H9 (cell line): ENCODE results near the gene RAB17. TPM values are rescaled to one million over a fixed set of nuclear protein-coding genes. Genes with fewer than 3 reads are reported as not detected.

ENCODE experiments used
- DNase-seq: peaks from one replicate; pipeline ENCODE4 v3.0.0-alpha.2; 2017
- H2AFZ ChIP-seq: one replicate; pipeline ENCODE4 v1.6.1; 2013; ENCODE audit warnings: mild to moderate bottlenecking, low read length, control low read depth, moderate library complexity
- H2AK5ac ChIP-seq: 2 replicates; pipeline ENCODE4 v1.6.1; 2013; ENCODE audit warnings: low read length, control low read depth, mixed read lengths; ENCODE audit not compliant: insufficient read length
- H2BK120ac ChIP-seq: one replicate; pipeline ENCODE4 v1.6.1; 2013; ENCODE audit warnings: low read depth, mild to moderate bottlenecking, low read length, control low read depth, inconsistent platforms; ENCODE audit not compliant: poor library complexity, severe bottlenecking
- H2BK12ac ChIP-seq: 2 replicates; pipeline ENCODE4 v1.6.1; 2013; ENCODE audit warnings: low read length, control low read depth, mixed read lengths, low read depth; ENCODE audit not compliant: insufficient read length
- H2BK15ac ChIP-seq: 2 replicates; pipeline ENCODE4 v1.6.1; 2013; ENCODE audit warnings: low read depth, low read length, control low read depth
- H2BK20ac ChIP-seq: one replicate; pipeline ENCODE4 v1.6.1; 2013; ENCODE audit warnings: low read depth, mild to moderate bottlenecking, low read length, control low read depth, inconsistent platforms; ENCODE audit not compliant: poor library complexity, severe bottlenecking
- H2BK5ac ChIP-seq: 2 replicates; pipeline ENCODE4 v1.6.1; 2013; ENCODE audit warnings: low read length, control low read depth, mixed read lengths; ENCODE audit not compliant: insufficient read length
- H3K14ac ChIP-seq: 2 replicates; pipeline ENCODE4 v1.6.1; 2013; ENCODE audit warnings: low read length, control low read depth; ENCODE audit not compliant: insufficient read depth
- H3K18ac ChIP-seq: 2 replicates; pipeline ENCODE4 v1.6.1; 2013; ENCODE audit warnings: low read depth, mild to moderate bottlenecking, mixed read lengths, low read length, control low read depth; ENCODE audit not compliant: insufficient read length
- H3K23ac ChIP-seq: 2 replicates; pipeline ENCODE4 v1.6.1; 2013; ENCODE audit warnings: low read length, control low read depth, mixed read lengths, low read depth; ENCODE audit not compliant: insufficient read length
- H3K23me2 ChIP-seq: 2 replicates; pipeline ENCODE4 v1.6.1; 2013; ENCODE audit warnings: low read depth, mild to moderate bottlenecking, mixed read lengths, low read length, control low read depth; ENCODE audit not compliant: insufficient read length, poor library complexity, severe bottlenecking
- H3K27ac ChIP-seq: 2 replicates; pipeline ENCODE4 v1.5.1; 2013; ENCODE audit warnings: low read length, control low read depth, mixed read lengths, low read depth; ENCODE audit not compliant: insufficient read length
- H3K27me3 ChIP-seq: 2 replicates; pipeline ENCODE4 v1.6.1; 2013; ENCODE audit warnings: low read length, control low read depth, inconsistent platforms; ENCODE audit not compliant: insufficient read depth
- H3K4ac ChIP-seq: 2 replicates; pipeline ENCODE4 v1.6.1; 2013; ENCODE audit warnings: low read depth, mild to moderate bottlenecking, control low read depth, inconsistent platforms, low read length, moderate library complexity
- H3K4me1 ChIP-seq: 2 replicates; pipeline ENCODE4 v1.6.1; 2013; ENCODE audit warnings: low read length, control low read depth, inconsistent platforms; ENCODE audit not compliant: insufficient read depth
- H3K4me2 ChIP-seq: 2 replicates; pipeline ENCODE4 v1.6.1; 2013; ENCODE audit warnings: low read length, control low read depth, mixed read lengths; ENCODE audit not compliant: insufficient read length, insufficient read depth
- H3K56ac ChIP-seq: 2 replicates; pipeline ENCODE4 v1.6.1; 2013; ENCODE audit warnings: low read depth, mild to moderate bottlenecking, mixed read lengths, low read length, control low read depth; ENCODE audit not compliant: insufficient read length
- H3K79me1 ChIP-seq: 2 replicates; pipeline ENCODE4 v1.6.1; 2013; ENCODE audit warnings: low read depth, mild to moderate bottlenecking, moderate library complexity, low read length, control low read depth, inconsistent platforms; ENCODE audit not compliant: insufficient read depth, poor library complexity, severe bottlenecking
- H3K79me2 ChIP-seq: 2 replicates; pipeline ENCODE4 v1.6.1; 2013; ENCODE audit warnings: low read length, control low read depth, inconsistent platforms; ENCODE audit not compliant: insufficient read depth
- H3K9ac ChIP-seq: 2 replicates; pipeline ENCODE4 v1.6.1; 2013; ENCODE audit warnings: low read length, control low read depth, mixed read lengths; ENCODE audit not compliant: insufficient read length; ENCODE audit errors: extremely low read depth
- H3K9me3 ChIP-seq: one replicate; pipeline ENCODE4 v1.6.1; 2013; ENCODE audit warnings: low read depth, low read length, inconsistent platforms; ENCODE audit not compliant: control insufficient read depth
- H3T11ph ChIP-seq: one replicate; pipeline ENCODE4 v1.6.1; 2013; ENCODE audit warnings: mild to moderate bottlenecking, low read length, control low read depth, inconsistent platforms
- H4K20me1 ChIP-seq: one replicate; pipeline ENCODE4 v1.6.1; 2013; ENCODE audit not compliant: control insufficient read depth, insufficient read length, insufficient read depth
- H4K5ac ChIP-seq: 2 replicates; pipeline ENCODE4 v1.6.1; 2013; ENCODE audit warnings: low read depth, mild to moderate bottlenecking, mixed read lengths, low read length, control low read depth; ENCODE audit not compliant: insufficient read length
- H4K8ac ChIP-seq: replicated peaks from 2 replicates; pipeline ENCODE4 v1.6.1; 2013; ENCODE audit warnings: low read length, control low read depth, mixed read lengths, low read depth; ENCODE audit not compliant: insufficient read length
- H4K91ac ChIP-seq: 2 replicates; pipeline ENCODE4 v1.6.1; 2013; ENCODE audit warnings: low read depth, mild to moderate bottlenecking, moderate library complexity, mixed read lengths, low read length, control low read depth; ENCODE audit not compliant: insufficient read length
- H3K27ac Mint-ChIP-seq, 3 experiments: 2 replicates in 2 of 3; 3 replicates in 1 of 3; pipeline ENCODE4 v1.8.0; 2020 to 2021; ENCODE audit warnings: mixed read lengths in 3 of 3, mild to moderate bottlenecking in 1 of 3, moderate library complexity in 1 of 3
- H3K27me3 Mint-ChIP-seq: 2 replicates; pipeline ENCODE4 v1.8.0; 2021; ENCODE audit warnings: low read depth, mild to moderate bottlenecking, moderate library complexity, mixed read lengths
- H3K36me3 Mint-ChIP-seq, 3 experiments: 2 replicates in 2 of 3; 3 replicates in 1 of 3; pipeline ENCODE4 v1.8.0; 2020 to 2021; ENCODE audit warnings: low read depth in 3 of 3, mixed read lengths in 3 of 3; ENCODE audit not compliant: insufficient read depth in 1 of 3
- H3K4me1 Mint-ChIP-seq, 2 experiments: 2 replicates each; pipeline ENCODE4 v1.8.0; 2020; ENCODE audit warnings: mixed read lengths in 2 of 2
- H3K4me3 Mint-ChIP-seq, 2 experiments: 2 replicates in 1 of 2; 3 replicates in 1 of 2; pipeline ENCODE4 v1.8.0; 2020 to 2021; ENCODE audit warnings: mild to moderate bottlenecking in 2 of 2, mixed read lengths in 2 of 2, moderate library complexity in 1 of 2
- H3K9me3 Mint-ChIP-seq, 2 experiments: 2 replicates in 1 of 2; 3 replicates in 1 of 2; pipeline ENCODE4 v1.8.0; 2020; ENCODE audit warnings: mild to moderate bottlenecking in 2 of 2, mixed read lengths in 2 of 2, moderate library complexity in 1 of 2
- WGBS: extraction: QIAGEN DNeasy Blood & Tissue Kit; methylation state at CpG from one replicate; pipeline ENCODE4 v1.1.7; 2013; ENCODE audit warnings: missing lambda C conversion rate, low lambda C conversion rate, mixed read lengths; ENCODE audit not compliant: insufficient read length; ENCODE audit errors: extremely low coverage; 5-methylcytosine and 5-hydroxymethylcytosine counted together
- total RNA-seq: library from RNA; stranded (reverse); gene quantifications from 2 replicates; pipeline ENCODE4 v1.2.1, GENCODE V29; 2021
- TF ChIP-seq, protein P1 (sequence below): fragments of 200-600 bp; sonication (generic); conservative IDR thresholded peaks from 3 replicates; pipeline ENCODE4 v1.8.0; 2021; ENCODE audit warnings: antibody characterized with exemption, mild to moderate bottlenecking

The RAB17 gene
- total RNA-seq, 1 experiment from 2014 or later, result 31.9 TPM

DNA sequence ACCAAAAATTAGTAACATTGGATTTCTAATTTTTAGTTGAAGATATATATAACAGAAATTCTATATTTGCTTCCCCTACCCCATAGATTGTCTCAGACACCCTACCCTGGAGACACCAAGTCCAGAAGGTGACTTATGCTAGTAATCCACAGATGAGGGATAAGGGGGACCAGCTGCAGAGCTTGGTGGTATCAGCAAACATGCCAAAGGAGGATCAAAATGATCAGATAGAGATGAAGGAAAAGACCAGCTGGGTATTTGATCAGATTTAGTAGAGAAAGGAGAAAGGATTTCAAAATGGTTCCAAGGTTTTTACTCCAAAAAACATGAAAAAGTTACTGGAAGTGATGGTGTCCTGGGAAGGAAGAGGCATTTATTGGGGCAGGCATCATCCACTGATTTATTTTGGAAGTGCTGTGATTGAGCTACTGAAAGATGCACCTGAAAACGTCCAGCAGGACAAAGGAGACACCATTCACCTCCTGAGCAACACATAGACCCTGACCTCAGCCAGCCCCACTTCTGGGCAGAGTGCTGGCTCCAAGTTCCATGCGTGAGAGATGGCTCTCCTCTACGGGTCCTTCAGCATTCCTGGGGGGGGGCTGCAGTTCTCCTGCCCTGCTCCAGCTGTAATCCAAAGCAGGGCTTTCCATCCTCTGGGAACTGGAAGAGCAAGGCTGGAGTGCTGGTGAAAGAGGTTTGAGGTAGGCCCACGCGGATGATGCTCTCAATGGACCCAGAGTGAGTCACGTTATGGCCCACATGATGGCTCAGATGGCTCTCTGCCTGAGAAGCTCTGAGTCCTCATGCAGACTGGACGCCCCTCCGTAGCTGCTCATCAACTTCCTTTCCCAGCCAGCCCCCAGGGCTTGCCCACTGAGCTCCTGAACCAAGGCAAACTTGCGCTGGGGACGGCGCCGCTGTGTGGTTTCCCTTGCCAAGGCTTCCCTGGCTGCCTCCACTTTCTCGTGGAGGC, 33.2 kb upstream of the RAB17 start:
- no peak overlapping the region for H3K56ac ChIP-seq
- peaks cover 3% of the 10 kb centered on the region for H3K23me2 ChIP-seq
- no peak overlapping the region for H2AK5ac ChIP-seq
- H3K4ac ChIP-seq, result no peak overlapping the region
- TF ChIP-seq, protein P1, sequence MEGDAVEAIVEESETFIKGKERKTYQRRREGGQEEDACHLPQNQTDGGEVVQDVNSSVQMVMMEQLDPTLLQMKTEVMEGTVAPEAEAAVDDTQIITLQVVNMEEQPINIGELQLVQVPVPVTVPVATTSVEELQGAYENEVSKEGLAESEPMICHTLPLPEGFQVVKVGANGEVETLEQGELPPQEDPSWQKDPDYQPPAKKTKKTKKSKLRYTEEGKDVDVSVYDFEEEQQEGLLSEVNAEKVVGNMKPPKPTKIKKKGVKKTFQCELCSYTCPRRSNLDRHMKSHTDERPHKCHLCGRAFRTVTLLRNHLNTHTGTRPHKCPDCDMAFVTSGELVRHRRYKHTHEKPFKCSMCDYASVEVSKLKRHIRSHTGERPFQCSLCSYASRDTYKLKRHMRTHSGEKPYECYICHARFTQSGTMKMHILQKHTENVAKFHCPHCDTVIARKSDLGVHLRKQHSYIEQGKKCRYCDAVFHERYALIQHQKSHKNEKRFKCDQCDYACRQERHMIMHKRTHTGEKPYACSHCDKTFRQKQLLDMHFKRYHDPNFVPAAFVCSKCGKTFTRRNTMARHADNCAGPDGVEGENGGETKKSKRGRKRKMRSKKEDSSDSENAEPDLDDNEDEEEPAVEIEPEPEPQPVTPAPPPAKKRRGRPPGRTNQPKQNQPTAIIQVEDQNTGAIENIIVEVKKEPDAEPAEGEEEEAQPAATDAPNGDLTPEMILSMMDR, result no peak
- H4K91ac ChIP-seq, result no peak overlapping the region
- Mint-ChIP-seq H3K27me3 (peaks cover 40% of the 10 kb centered on the region), H3K27ac (no peak overlapping the region), H3K4me1 (peaks cover 14 to 20% of the 10 kb centered on the region in 2 experiments), H3K9me3 (peaks cover 0 to 3% of the 10 kb centered on the region in 2 experiments; a peak in 2 of 5 replicates), H3K4me3 (no peak overlapping the region; a peak in 1 of 5 replicates), H3K36me3 (peaks cover 0 to 4% (median under 1%) of the 10 kb centered on the region in 3 experiments; a peak in 3 of 7 replicates)
- H3K4me1 ChIP-seq, result peaks cover 4% of the 10 kb centered on the region; the same call in 1 of the 2 replicates
- H3K27ac ChIP-seq, result no peak overlapping the region
- no peak overlapping the region for H4K8ac ChIP-seq
- H2BK12ac ChIP-seq, result no peak overlapping the region
- WGBS, result no CpG with 5 or more reads among the region's 13 CpGs
- no peaks in the 10 kb centered on the region for H3K79me2 ChIP-seq
- no peak overlapping the region for H3K23ac ChIP-seq
- no peak overlapping the region for H3K18ac ChIP-seq
- peaks cover 3% of the 10 kb centered on the region; the same call in 1 of the 2 replicates for H3K27me3 ChIP-seq
- H3K9ac ChIP-seq, result no peak overlapping the region
- H2AFZ ChIP-seq, result no peak overlapping the region
- H3K9me3 ChIP-seq, result no peaks in the 10 kb centered on the region
- no peak overlapping the region for H2BK20ac ChIP-seq
- no peak overlapping the region for H2BK120ac ChIP-seq
- no peak overlapping the region for H3T11ph ChIP-seq
- no peak overlapping the region for H4K5ac ChIP-seq
- no peak overlapping the region for H2BK5ac ChIP-seq
- no peak overlapping the region for H3K4me2 ChIP-seq
- DNase-seq, result peak; percentile 18
- H2BK15ac ChIP-seq, result no peak overlapping the region
- no peaks in the 10 kb centered on the region for H4K20me1 ChIP-seq
- H3K14ac ChIP-seq, result no peak overlapping the region
- H3K79me1 ChIP-seq, result no peaks in the 10 kb centered on the region
